GM19328 (cell line): ENCODE data around the gene SUSD1.
A peak's percentile ranks its signal among the peaks of the same experiment; 100 is the strongest.

ENCODE experiments used
- ATAC-seq: cut with Tn5 transposase; IDR thresholded peaks from one replicate; pipeline ENCODE4 v1.9.1; 2021; ENCODE audit warnings: mild to moderate bottlenecking, moderate library complexity; ENCODE audit not compliant: unreplicated experiment

SUSD1 gene

DNA sequence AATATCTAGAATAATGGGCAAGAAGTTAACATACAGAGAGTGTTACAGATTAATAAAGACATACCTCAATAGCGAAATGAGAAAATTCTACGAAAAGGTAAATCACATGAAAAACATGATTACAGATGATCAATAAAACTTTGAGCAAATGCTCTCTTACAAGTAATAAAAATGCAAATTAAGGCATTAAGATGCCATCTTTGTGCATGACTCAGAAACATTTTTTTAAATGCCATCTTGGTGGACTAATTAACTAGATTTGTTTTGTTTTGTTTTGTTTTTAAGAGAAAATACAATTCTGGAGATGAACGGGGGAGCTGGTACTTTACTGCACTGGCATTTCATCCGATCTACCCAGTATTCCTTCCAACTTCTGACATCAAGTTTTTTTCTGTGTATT is 130.2 kb downstream of the SUSD1 start:
- no peak for ATAC-seq

DNA sequence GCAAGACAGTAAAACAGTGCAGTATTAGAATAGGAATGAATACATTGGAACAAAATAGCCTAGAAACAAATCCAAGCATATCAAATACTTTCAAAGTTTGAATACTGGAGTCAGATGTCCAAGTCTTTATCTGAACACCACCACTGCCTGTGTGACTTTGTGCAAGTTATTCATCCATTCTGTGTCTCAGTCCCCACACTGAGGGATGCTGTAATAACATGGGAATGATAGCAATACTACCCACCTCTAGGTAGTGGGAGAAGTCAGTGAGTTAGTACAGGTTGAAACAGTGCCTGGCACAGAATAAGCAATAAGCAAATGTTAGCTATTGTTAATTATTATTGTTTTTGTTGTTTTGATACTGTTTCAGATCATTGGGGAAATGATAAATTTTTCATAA is 130.9 kb downstream of the SUSD1 start:
- ATAC-seq: no peak

DNA sequence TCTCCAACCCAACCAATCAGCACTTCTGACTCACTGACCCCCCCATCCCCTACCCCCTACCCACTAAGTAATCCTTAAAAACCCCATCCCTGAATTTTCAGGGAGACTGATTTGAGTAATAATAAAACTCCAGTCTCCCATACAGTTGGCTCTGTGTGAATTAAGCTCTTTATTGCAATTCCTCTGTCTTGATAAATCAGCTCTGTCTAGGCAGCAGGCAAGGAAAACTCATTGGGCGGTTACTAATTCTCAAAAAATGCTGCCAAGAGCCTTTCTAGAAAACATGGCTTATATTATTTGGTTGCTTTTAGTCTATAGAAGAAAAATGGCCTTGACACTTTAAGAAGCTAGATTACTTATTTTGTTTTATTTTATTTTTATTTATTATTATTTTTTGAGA is 131.7 kb downstream of the SUSD1 start:
- ATAC-seq: no peak

DNA sequence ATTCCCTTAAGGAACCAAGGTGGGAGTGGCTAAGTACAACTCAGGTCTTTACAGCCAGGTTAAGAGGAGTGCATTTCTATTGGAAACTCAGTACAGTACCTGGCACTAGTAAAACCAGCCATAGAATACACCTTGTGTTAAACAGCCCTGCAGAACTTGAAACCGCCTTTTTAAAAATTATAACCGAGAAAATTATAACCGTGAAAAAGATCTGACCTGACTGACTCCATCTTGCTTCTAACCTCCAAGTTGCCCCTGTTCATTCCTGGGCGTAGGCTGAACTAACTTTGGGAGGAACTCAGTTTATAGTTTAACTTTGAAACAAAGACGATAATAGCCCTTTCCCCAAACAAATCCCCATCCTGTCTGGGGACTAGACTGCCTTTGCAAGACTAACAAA is 132.3 kb downstream of the SUSD1 start:
- no peak for ATAC-seq

DNA sequence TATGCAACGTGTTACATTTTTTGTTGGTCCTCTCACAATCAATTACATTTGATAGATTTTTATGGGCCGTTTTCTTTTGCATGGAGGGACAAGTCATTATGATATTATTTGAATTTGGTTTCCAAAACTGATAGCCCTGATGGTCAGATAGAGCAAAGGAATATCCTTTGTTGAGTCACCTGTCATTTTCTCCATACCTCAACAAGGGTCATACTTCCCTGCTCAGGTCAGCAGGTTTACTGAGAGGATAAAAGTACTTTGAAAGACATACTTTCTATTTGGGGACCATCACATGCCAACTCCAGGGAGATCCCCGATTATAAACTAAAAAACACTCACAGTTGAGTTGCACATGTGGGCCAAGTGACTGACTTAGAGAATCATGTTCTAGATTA is 132.9 kb downstream of the SUSD1 start:
- no peak for ATAC-seq

DNA sequence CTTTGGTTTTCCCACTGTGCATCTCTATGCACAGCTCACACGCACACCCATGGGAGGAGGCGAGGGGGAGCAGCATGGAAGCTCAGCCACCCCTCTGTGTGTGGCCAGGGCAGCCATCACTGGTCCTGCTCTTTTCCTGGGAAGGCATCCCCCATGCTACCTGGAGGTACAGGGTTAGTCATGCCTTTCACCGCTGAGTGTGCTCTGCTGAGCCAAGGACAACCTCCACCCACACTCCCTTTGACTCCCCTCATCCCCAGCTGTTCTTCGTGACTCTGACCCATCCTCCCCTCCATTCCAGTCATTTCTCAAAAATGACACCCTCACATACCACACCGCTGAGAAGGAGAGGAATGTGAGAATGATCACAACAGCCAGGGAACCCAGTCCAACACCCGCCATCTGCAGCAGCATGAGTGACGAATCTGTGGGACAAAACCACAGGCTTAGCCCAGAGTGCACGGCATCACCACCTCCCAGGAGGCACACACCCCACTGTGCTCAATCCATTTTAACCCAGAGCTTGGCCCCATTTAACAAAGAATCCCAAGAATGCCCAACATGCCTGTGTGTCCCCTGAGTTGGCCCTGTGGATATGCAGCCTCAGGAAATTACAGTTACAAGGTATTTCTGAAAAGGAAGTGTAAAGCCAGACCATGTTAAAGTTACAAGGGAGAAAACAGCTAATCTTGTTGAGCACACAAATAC is 133.4 kb downstream of the SUSD1 start:
- ATAC-seq: no peak

GRCh38 chr9:112041199-112041535 is 133.9 kb downstream of the SUSD1 start:
- no peak for ATAC-seq

DNA sequence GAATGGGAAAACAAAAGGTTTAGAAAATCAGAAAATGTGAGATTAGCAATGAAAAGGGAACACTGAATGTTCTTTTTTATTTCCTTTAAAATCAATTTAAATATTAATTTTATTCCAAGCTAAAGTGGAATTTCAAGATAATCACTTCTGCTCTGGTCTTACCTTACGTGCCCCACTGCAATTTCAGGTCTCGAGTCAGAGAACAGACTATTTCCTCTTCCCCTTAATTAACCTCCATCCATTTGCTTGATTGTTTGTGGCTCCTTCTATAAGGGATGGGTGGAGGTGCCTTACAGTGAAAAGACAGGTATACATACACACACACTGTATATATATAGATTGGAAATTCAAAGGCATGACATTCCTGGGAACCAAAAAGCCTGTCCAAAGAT is 137.1 kb downstream of the SUSD1 start:
- no peak for ATAC-seq

- ATAC-seq: no peak
Observed at GRCh38 chr9:112037281-112038016, 137.6 kb downstream of the SUSD1 start.

DNA sequence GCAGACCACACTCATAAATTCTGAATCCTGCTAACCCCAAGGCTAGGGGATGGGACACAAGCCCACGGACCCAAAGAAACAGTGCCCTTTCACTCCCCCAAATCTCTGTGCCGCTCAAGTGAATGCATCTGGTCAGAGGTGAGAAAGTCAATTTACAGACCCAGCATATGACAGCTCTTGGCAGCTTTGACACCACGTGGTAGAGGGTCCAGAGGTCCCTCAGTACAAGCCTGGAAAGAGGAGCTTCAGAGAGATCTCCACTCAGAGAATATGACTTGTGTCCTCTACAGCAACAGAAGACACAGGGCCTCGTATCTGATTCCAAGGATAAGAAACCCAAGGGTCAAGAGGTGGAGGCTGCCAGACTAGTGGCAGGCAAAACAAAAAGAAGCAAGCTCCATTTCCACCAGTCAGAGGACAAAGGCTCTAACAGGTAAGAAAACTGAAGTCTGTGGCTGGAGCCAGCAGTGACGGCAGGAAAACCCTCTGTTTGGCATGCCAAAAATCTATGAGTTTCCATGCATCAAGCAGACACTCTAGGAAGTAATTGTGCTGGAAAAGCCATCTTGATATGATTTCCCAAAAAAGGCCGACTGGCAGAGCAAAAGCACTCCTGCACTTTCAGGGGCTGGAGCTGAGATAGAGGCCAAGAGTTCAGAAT is 139.8 kb downstream of the SUSD1 start:
- ATAC-seq: no peak

GRCh38 chr9:112034216-112034611 is 140.9 kb downstream of the SUSD1 start:
- no peak for ATAC-seq

DNA sequence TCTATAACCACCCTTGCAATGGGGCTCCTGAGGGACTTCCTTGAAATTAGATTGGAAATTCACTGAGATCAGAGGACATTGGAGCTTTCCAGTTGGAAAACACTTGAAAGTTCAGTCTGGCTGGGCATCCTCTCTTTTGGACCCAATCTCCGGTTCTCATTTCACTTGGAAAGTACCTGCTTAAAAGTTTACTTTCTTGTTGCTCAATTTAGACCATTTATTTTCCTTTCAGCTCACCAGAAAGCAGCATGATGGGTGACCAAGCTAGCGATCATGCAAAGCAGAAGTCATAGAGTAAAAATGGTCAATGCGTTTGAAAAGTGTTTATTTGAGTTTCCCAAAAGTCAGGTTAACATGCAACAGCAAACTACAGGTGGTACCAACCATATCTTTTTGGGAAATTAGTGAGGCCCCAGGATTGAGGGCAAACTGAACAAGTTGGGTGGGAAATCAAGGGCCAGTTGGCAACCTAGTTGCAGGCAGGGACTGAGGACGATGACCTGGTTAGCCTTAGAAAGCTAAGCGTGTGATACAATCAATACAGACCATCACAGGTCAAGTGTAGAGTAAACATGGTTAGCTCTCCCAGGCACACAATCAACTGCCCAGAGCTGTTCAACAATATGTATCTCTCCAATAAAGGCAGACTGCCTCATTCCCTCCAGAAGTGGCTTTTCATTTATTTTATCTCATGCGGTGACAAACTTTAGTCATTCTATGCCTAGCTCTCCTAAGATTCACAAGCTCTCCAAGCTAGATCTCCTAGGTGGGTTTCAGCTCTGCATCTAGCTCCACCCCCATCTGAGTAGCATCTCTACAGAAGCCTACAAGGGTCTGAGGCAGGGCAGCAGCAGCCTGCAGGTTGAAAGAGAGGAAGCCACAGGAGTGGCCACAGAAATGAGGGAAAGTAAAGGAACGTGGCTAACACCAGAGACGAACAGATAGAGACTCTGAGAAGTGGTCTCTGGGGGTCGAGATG is 141.6 kb downstream of the SUSD1 start:
- no peak for ATAC-seq

DNA sequence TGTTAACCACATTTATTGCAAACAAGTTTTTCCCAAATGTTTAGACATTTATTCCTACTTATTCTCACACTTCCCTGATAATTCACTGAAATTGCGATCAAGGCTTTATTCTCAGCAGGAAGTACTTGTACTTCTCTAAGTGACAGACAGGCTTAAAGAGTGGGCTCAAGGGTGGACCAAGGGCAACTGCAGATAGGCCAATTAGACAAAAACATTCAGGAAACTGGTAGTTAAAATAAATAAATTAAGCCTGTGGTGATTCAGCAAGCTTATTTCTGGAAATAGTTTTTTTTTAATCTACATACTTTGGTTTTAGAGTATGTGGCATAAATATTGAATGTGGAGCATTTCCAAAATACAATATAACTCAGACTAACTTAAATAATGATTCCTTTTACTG is 142.4 kb downstream of the SUSD1 start:
- ATAC-seq: no peak

- ATAC-seq: peak; percentile 35
Observed at GRCh38 chr9:112032009-112032408, 143.1 kb downstream of the SUSD1 start.

- ATAC-seq: no peak
Observed at GRCh38 chr9:112031400-112031799, 143.7 kb downstream of the SUSD1 start.

DNA sequence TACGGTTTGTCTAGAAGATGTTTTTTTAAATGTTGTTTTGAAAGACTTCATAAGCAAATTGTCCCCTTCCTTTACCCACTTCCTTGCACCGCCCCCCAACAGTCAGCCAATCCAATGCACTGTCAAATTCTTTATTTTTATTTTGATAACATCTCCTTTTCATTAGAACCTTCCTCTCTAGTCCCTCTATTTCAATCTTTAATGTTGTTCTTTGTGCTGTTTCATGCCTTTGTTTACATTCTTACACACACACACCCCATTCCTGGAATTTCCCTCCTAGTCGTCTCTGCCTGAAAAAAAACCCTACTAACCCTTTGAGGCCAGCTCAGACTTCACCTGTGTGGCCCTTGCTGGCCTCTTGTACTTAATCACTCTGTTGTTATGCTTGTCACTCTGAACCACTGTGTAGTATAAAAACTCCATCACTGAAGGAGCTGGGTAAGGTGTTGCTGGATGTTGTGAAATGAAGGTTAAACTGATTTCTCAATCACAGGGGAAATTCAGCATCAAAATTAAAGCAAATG is 145.1 kb downstream of the SUSD1 start:
- no peak for ATAC-seq

DNA sequence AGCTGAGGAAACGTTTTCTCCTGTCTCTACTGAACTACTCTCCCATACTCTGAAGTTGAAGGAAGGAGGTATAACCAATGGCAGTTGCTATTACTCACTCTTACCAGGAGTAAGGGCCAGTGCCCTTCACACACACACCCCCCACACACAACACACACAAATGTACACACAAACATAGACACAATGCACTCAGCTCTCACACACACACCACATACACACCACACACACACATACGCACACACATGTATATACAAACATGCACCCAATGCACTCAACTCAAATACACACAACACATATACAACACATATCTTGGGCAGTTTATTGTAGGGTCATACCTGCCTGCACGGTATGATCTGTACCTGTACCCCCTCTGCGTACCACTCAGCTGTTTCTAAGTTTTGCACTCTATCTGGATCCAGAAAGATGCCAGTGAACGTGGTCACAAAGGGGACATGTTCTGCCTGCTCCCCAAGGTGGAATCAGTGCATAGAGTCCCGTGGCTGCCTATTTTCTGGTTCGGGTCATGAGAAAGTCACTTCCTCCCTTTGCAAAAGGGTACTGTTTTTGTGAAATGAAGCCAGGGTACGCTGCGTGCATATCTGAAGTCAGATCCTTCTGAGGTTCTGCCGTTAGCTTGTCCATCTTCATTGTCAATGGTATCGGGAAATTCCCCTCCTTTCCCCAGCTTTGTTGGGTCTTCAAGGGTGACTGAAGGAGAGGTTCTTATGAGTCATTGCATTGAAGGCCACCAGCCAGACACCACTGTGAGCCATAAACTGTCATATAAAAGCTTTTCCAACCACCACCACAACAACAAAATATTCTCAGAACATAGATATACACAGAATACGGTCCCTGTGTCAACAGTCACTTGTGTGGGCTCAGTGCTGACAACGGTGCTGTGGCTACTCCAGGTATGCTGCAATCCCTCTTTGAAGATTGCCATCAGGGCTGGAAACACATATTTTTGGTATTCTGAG is 146.6 kb downstream of the SUSD1 start:
- ATAC-seq: peak; percentile 44

DNA sequence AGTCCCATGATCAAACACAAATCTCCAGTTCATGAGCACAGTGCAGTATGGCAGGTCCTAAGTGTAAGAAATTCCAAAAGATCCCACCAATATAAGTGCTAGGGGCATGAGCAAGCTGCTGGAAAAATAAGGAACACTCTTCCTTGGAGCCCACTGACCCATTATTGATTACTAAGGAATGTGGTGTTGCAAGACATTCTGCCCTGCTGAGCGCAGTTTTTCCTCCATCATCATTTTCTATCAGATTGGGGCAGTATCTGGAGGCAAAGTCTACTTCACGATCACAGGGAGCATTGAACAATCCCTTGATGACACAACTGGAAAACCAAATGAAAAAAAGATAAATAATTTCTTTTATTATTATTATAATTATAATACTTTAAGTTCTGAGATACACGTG is 149.2 kb downstream of the SUSD1 start:
- no peak for ATAC-seq

DNA sequence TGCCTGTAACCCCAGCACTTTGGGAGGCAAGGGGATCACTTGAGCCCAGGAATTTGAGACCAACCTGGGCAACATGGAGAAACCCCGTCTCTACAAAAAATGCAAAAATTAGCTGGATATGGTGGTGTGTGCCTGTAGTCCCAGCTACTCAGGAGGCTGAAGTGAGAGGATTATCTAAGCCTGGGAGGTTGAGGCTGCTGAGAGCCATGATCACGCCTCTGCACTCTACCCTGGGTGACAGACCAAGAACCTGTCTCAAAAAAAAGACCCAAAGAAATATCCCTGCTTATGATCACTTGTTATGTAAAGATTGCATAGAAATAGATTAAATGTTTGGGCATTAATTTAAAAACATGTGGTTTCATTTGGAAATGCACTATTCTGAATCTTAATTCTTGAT is 153.4 kb downstream of the SUSD1 start:
- no peak for ATAC-seq
